T-cell (primary cell): ENCODE measurements around the gene SORL1. TPM values are rescaled to one million over a fixed set of nuclear protein-coding genes. Genes with fewer than 3 reads are reported as not detected.

Experiments used
- ATAC-seq, 4 experiments: fragments of 200-7000 bp in 3 of 4; fragments of 150-1000 bp in 1 of 4; cut with Tn5 transposase; replicated peaks in 1 of 4; 1 replicate in 3 of 4; 2 replicates in 1 of 4; pipeline ENCODE4 v1.10.0; 2021; ENCODE audit warnings: moderate library complexity in 3 of 4, mild to moderate bottlenecking in 2 of 4, moderate number of reproducible peaks in 1 of 4
- CTCF ChIA-PET, 2 donors: fragments of 300-600 bp; sonication (Branson Sonifier 250); formaldehyde crosslinking; loops; one replicate each; lab custom pipeline; 2022; ENCODE audit warnings: antibody characterized with exemption in 2 of 2; lab: Charles Lee
- POLR2A ChIA-PET, 2 donors: fragments of 300-600 bp; sonication (Branson Sonifier 250); formaldehyde crosslinking; loops; one replicate each; lab custom pipeline; 2022; ENCODE audit warnings: antibody characterized with exemption in 2 of 2; lab: Charles Lee
- DNase-seq, 35 experiments: peaks; one replicate each; pipeline versions ENCODE4 v3.0.0 to v3.0.0-alpha.2; 2013 to 2023
- H3K27ac ChIP-seq: one replicate; pipeline ENCODE4 v1.5.1; 2013; ENCODE audit warnings: low read length
- H3K27me3 ChIP-seq, 2 experiments: replicated peaks in 1 of 2; 1 replicate in 1 of 2; 2 replicates in 1 of 2; pipeline versions ENCODE4 v1.6.1 to v1.7.0; 2013; ENCODE audit warnings: low read length in 1 of 2, mixed read lengths in 1 of 2; ENCODE audit not compliant: control insufficient read depth in 2 of 2, insufficient read depth in 2 of 2; ENCODE audit errors: extremely low read depth in 1 of 2
- H3K36me3 ChIP-seq, 2 donors: 1 replicate in 1 of 2; 2 replicates in 1 of 2; pipeline versions ENCODE4 v1.6.1 to v1.7.0; 2013; ENCODE audit warnings: low read length in 1 of 2; ENCODE audit not compliant: control insufficient read depth in 2 of 2, insufficient read depth in 1 of 2; ENCODE audit errors: extremely low read depth in 1 of 2
- H3K4me1 ChIP-seq, 2 experiments: 1 replicate in 1 of 2; 2 replicates in 1 of 2; pipeline versions ENCODE4 v1.6.1 to v1.7.0; 2013; ENCODE audit warnings: low read length in 2 of 2, mixed read lengths in 1 of 2; ENCODE audit not compliant: insufficient read depth in 2 of 2, control insufficient read depth in 1 of 2; ENCODE audit errors: extremely low read depth in 1 of 2
- H3K4me3 ChIP-seq, 2 donors: 1 replicate in 1 of 2; 2 replicates in 1 of 2; pipeline versions ENCODE4 v1.5.1 to v1.7.0; 2013; ENCODE audit warnings: mild to moderate bottlenecking in 2 of 2, low read length in 1 of 2, moderate library complexity in 1 of 2; ENCODE audit not compliant: control insufficient read depth in 1 of 2; ENCODE audit errors: extremely low read depth in 1 of 2
- H3K9me3 ChIP-seq: 2 replicates; pipeline ENCODE4 v1.7.0; 2013
- H3K27ac Mint-ChIP-seq, 2 donors: one replicate each; pipeline ENCODE4 v1.8.0; 2020 to 2021; ENCODE audit warnings: mild to moderate bottlenecking in 2 of 2, mixed read lengths in 2 of 2
- H3K27me3 Mint-ChIP-seq, 2 donors: one replicate each; pipeline ENCODE4 v1.8.0; 2021 to 2022; ENCODE audit warnings: mixed read lengths in 2 of 2
- H3K36me3 Mint-ChIP-seq: one replicate; pipeline ENCODE4 v1.8.0; 2021; ENCODE audit warnings: mixed read lengths
- H3K4me1 Mint-ChIP-seq, 3 donors: one replicate each; pipeline ENCODE4 v1.8.0; 2020 to 2022; ENCODE audit warnings: mixed read lengths in 3 of 3, mild to moderate bottlenecking in 1 of 3
- H3K4me3 Mint-ChIP-seq, 3 donors: one replicate each; pipeline ENCODE4 v1.8.0; 2020 to 2022; ENCODE audit warnings: mild to moderate bottlenecking in 3 of 3, mixed read lengths in 3 of 3, moderate library complexity in 3 of 3
- H3K9me3 Mint-ChIP-seq, 3 donors: one replicate each; pipeline ENCODE4 v1.8.0; 2020 to 2022; ENCODE audit warnings: mixed read lengths in 3 of 3
- WGBS: methylation state at CpG from one replicate; pipeline ENCODE4 v1.1.5; 2013; ENCODE audit warnings: missing lambda C conversion rate; ENCODE audit not compliant: insufficient coverage; 5-methylcytosine and 5-hydroxymethylcytosine counted together
- total RNA-seq, 35 experiments: library from RNA in 6 of 35; stranded (reverse) in 6 of 35; fragments of 120-200 nt in 1 of 35; gene quantifications; one replicate each; pipeline versions ENCODE4 v1.2.1 to v1.2.4 and lab custom pipeline; 2013 to 2026

The SORL1 gene
- total RNA-seq, 5 donors from 2014 or later (not counting 1 experiment from before 2014, with no cell fraction given), result 361 to 422 (median 392) TPM

DNA sequence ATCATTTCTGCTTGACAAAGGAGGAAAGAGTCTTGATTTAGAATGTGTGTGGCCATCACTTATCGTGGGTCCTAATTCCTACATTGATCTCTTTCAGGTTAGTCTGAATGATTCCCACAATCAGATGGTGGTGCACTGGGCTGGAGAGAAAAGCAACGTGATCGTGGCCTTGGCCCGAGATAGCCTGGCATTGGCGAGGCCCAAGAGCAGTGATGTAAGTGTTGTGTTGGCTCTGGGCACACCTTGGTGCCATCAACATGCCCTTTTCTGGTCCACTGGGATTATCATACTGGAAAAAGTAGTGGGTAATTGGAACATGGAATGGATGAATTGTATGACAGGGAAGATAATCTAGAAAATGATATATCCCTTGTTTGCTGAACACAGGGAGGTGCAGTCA, 17.8 kb downstream of the SORL1 start:
- Mint-ChIP-seq H3K4me1 (peaks cover 90 to 96% (median 95%) of the 10 kb centered on the region in 3 donors), H3K27ac (peak overlapping the region; percentile 91 to 95), H3K4me3 (peak overlapping the region in 1 of 3 donors; percentile 98), H3K27me3 (no peaks in the 10 kb centered on the region), H3K9me3 (no peaks in the 10 kb centered on the region), H3K36me3 (peaks cover 45% of the 10 kb centered on the region)
- Histone ChIP-seq H3K4me1 (peaks cover 40 to 92% of the 10 kb centered on the region in 2 experiments), H3K9me3 (no peaks in the 10 kb centered on the region), H3K27me3 (no peaks in the 10 kb centered on the region), H3K36me3 (peaks cover 12 to 39% of the 10 kb centered on the region in 2 donors), H3K4me3 (no peak overlapping the region), H3K27ac (no peak overlapping the region)
- DNase-seq (no peak), ATAC-seq (no peak)
- WGBS, result 97% methylated on average over 5 of the region's 5 CpGs
- ChIA-PET POLR2A (interaction anchor here in 1 of 2 donors (0.7 kb wide), 1 partner anchor 166 kb away, joined by 3 read pairs; no protein-coding TSS in a partner anchor), CTCF (no interaction called here)

DNA sequence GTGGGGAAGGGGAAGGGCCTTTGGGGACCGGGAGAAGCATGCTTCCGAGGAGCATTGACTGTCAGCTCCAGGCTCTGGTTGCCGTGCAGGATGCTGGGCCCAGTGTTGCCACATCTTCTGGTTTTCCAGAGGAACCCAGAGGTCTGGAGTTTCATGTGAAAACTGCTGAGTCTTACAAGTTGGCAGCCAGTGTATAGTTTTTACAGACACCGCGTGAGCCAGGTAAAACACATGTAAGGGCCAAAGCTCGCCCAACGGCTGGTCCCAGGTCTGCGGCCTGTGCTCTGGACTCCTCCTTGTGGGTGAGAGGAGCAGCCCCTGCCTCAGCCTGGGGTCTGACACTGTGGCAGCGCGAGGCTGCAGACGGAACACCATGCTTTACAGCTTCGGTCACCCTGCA, 19.1 kb downstream of the SORL1 start:
- Mint-ChIP-seq H3K9me3 (no peaks in the 10 kb centered on the region), H3K4me1 (peaks cover 90 to 96% (median 95%) of the 10 kb centered on the region in 3 donors), H3K4me3 (no peak overlapping the region), H3K27ac (peak overlapping the region in 1 of 2 donors; percentile 7), H3K27me3 (no peaks in the 10 kb centered on the region), H3K36me3 (peaks cover 52% of the 10 kb centered on the region)
- Histone ChIP-seq H3K9me3 (no peaks in the 10 kb centered on the region), H3K36me3 (peaks cover 12 to 46% of the 10 kb centered on the region in 2 donors), H3K27ac (no peak overlapping the region), H3K4me3 (no peak overlapping the region), H3K4me1 (peaks cover 34 to 84% of the 10 kb centered on the region in 2 experiments), H3K27me3 (no peaks in the 10 kb centered on the region)
- ChIA-PET POLR2A (no interaction called here), CTCF (no interaction called here)
- ATAC-seq, result no peak
- 92% methylated on average over 12 of the region's 12 CpGs for WGBS
- no peak for DNase-seq

DNA sequence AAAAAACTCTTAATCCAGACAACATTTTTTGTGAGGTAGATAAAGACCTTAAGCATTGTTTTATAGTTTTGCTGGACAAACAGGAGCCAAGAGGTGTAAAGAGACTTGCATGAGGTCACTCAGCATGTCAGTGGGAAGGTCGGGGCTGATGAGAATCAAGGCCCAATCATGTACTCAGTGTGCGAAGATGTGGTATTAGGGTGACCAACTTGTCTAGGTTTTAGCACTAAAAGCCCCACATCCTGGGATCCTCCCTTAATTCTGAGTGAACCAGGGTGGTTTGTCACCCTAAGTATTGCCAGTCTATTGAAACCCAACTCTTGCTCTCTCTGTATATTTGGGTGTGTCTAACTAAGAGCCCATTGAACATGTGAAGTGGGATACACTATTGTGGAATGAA, 20.2 kb downstream of the SORL1 start:
- ChIA-PET POLR2A (interaction anchor here (0.6 kb wide), 2 partner anchors 16 to 20 kb away, joined by 3 to 4 read pairs; partner anchors contain the start of gene SORL1-AS1 (in 1 of the 2)), CTCF (interaction anchor here in 1 of 2 donors (0.6 kb wide), 1 partner anchor 544 kb away, joined by 5 read pairs; no protein-coding TSS in a partner anchor)
- H3K4me1 ChIP-seq, result peaks cover 26 to 81% of the 10 kb centered on the region in 2 experiments
- no peak overlapping the region for H3K4me3 ChIP-seq
- H3K4me1 Mint-ChIP-seq, result peaks cover 90 to 95% (median 94%) of the 10 kb centered on the region in 3 donors
- peak overlapping the region; percentile 27 for H3K27ac ChIP-seq
- DNase-seq (peak in 1 of 35 experiments; percentile 35), ATAC-seq (no peak)
- peaks cover 57% of the 10 kb centered on the region for H3K36me3 Mint-ChIP-seq
- no peaks in the 10 kb centered on the region for H3K27me3 Mint-ChIP-seq
- H3K36me3 ChIP-seq, result peaks cover 12 to 55% of the 10 kb centered on the region in 2 donors
- H3K9me3 Mint-ChIP-seq, result no peaks in the 10 kb centered on the region
- no peaks in the 10 kb centered on the region for H3K27me3 ChIP-seq
- H3K27ac Mint-ChIP-seq, result peak overlapping the region; percentile 68 to 72
- H3K4me3 Mint-ChIP-seq, result peak overlapping the region in 1 of 3 donors; percentile 10
- 20% methylated on average over 1 of the region's 2 CpGs for WGBS
- H3K9me3 ChIP-seq, result no peaks in the 10 kb centered on the region

DNA sequence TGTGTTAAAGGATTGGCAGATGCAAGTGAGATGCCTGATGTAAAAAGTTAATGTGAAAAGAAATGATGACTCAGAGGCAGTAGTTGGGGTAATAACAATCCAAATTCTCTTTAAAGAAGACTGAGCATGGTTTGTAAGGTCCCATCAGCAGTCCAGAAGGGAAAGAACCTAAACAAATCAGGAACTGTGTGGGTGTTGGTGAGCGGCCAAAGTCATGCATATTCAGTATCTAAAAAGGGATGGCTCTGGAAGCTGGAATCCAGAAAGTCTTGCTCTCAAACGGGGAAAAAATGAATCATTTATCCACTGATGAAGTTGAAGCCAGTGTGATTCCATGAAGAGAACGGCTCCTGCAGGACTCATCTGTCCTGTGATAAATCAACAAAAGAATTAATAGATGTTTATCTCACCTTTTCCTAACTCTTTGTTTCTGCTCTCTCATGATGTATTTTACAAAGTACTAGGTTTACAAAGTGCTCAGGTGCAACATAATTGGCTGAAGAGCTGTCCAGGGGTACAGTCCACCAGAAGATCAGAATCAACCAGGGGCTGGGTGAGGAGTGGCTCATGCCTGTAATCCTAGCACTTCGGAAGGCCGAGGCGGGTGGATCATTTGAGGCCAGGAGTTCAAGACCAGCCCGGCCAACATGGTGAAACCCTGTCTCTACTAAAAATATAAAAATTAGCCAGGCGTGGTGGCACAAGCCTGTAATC, 21.1 kb downstream of the SORL1 start:
- DNase-seq (no peak), ATAC-seq (no peak)
- Histone ChIP-seq H3K27me3 (no peaks in the 10 kb centered on the region), H3K9me3 (no peaks in the 10 kb centered on the region), H3K27ac (no peak overlapping the region), H3K4me1 (peaks cover 18 to 73% of the 10 kb centered on the region in 2 experiments), H3K36me3 (peaks cover 15 to 62% of the 10 kb centered on the region in 2 donors), H3K4me3 (no peak overlapping the region)
- Mint-ChIP-seq H3K4me1 (peaks cover 84 to 92% (median 90%) of the 10 kb centered on the region in 3 donors), H3K27me3 (no peaks in the 10 kb centered on the region), H3K27ac (peak overlapping the region; percentile 68 to 72), H3K36me3 (peaks cover 64% of the 10 kb centered on the region), H3K4me3 (no peak overlapping the region), H3K9me3 (no peaks in the 10 kb centered on the region)
- ChIA-PET CTCF (no interaction called here), POLR2A (no interaction called here)
- WGBS, result 100% methylated on average over 5 of the region's 8 CpGs

DNA sequence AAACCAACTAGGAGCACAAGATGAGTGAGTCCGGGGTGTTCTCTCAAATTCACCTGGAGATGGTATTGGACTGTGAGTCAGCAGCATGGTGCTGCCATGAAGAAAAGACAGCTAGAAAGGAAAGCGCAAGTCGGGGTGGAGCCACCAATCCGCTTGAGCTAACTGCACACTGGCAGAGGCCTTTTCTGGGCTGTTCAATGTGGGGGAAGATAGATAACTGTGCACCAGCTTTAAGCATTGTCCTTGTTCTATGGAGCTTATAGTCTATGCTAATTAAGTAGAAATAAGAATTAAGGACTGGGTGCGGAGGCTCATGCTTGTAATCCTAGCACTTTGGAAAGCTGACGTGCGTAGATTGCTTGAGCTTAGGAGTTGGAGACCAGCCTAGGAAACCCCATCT, 22.6 kb downstream of the SORL1 start:
- no peaks in the 10 kb centered on the region for H3K9me3 ChIP-seq
- Mint-ChIP-seq H3K27ac (no peak overlapping the region), H3K4me1 (peaks cover 76 to 91% (median 89%) of the 10 kb centered on the region in 3 donors), H3K27me3 (no peaks in the 10 kb centered on the region), H3K9me3 (no peaks in the 10 kb centered on the region), H3K36me3 (peaks cover 73% of the 10 kb centered on the region), H3K4me3 (peak overlapping the region in 1 of 3 donors; percentile 21)
- 89% methylated on average over 3 of the region's 7 CpGs for WGBS
- H3K27ac ChIP-seq, result no peak overlapping the region
- CTCF ChIA-PET, result interaction anchor here (0.5 to 1.4 kb wide), 3 partner anchors 10 to 1317 kb away, joined by 3 to 4 read pairs (median 3); no protein-coding TSS in a partner anchor
- no peaks in the 10 kb centered on the region for H3K27me3 ChIP-seq
- H3K36me3 ChIP-seq, result peaks cover 24 to 77% of the 10 kb centered on the region in 2 donors
- peaks cover 5 to 72% of the 10 kb centered on the region in 2 experiments for H3K4me1 ChIP-seq
- H3K4me3 ChIP-seq, result no peak overlapping the region
- POLR2A ChIA-PET, result no interaction called here
- DNase-seq, result no peak
- ATAC-seq, result no peak

DNA sequence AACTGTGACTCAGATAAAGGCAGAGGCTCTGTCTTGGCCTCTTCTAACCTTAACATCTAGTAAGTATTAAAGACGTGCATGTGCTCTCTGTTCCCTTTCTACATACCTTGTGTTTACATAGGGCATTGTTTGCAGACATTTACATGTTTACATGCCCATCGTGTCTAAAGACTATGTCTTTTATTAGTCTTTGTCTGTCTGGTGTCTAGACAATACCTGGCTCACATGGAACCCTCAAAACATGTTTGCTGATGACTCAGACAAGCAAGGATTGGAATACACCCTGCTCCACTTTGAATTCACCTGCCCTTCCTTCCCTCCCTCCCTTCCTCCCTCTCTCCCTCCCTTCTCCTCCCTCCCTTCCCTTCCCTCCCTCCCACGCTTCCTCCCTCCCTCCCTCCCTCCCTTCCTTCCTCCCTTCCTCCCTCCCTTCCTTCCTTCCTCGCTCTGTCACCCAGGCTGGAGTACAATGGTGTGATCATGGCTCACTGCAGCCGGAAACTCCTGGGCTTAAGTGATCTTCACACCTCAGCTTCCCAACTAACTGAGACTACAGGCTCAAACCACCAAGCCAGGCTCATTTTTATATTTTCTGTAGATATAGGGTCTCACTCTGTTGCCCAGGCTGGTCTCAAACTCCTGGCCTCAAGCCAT, 24.4 kb downstream of the SORL1 start:
- H3K27me3 Mint-ChIP-seq, result no peaks in the 10 kb centered on the region
- H3K4me3 Mint-ChIP-seq, result no peak overlapping the region
- peak overlapping the region; percentile 11 to 86 for H3K27ac Mint-ChIP-seq
- Histone ChIP-seq H3K36me3 (peaks cover 15 to 65% of the 10 kb centered on the region in 2 donors), H3K4me3 (no peak overlapping the region), H3K27ac (no peak overlapping the region), H3K9me3 (no peaks in the 10 kb centered on the region), H3K4me1 (peaks cover 7 to 72% of the 10 kb centered on the region in 2 experiments), H3K27me3 (no peaks in the 10 kb centered on the region)
- CTCF ChIA-PET, result interaction anchor here in 1 of 2 donors (0.6 kb wide), 1 partner anchor 49 kb away, joined by 3 read pairs; no protein-coding TSS in a partner anchor
- H3K4me1 Mint-ChIP-seq, result peaks cover 60 to 86% (median 79%) of the 10 kb centered on the region in 3 donors
- 80% methylated on average over 2 of the region's 5 CpGs for WGBS
- peak in 3 of 4 experiments; percentile 26 to 42 (median 36) for ATAC-seq
- H3K9me3 Mint-ChIP-seq, result no peaks in the 10 kb centered on the region
- peaks cover 59% of the 10 kb centered on the region for H3K36me3 Mint-ChIP-seq
- POLR2A ChIA-PET, result interaction anchor here in 1 of 2 donors (1.0 kb wide), 1 partner anchor 11 kb away, joined by 3 read pairs; no protein-coding TSS in a partner anchor
- DNase-seq, result no peak
